Lung (tissue), 12 donors: ENCODE measurements around the gene KIF23. TPM values are rescaled to one million over a fixed set of nuclear protein-coding genes. Genes with fewer than 3 reads are reported as not detected.
A peak's percentile ranks its signal among the peaks of the same experiment; 100 is the strongest.

Source experiments
- ATAC-seq: fragments of 200-7000 bp; cut with Tn5 transposase; one replicate; pipeline ENCODE4 v1.9.1; 2020; ENCODE audit warnings: moderate number of reproducible peaks; ENCODE audit not compliant: insufficient read depth, low FRiP score
- DNase-seq, 3 donors: peaks; one replicate each; pipeline ENCODE4 v3.0.0-alpha.2; 2013 to 2017
- H3K27ac ChIP-seq, 2 donors: one replicate each; pipeline ENCODE4 v1.5.1; 2013; ENCODE audit warnings: mild to moderate bottlenecking in 2 of 2, moderate library complexity in 2 of 2, control low read depth in 1 of 2, inconsistent platforms in 1 of 2, low read depth in 1 of 2, low read length in 1 of 2
- H3K27me3 ChIP-seq, 3 donors: one replicate each; pipeline ENCODE4 v1.5.1; 2013; ENCODE audit warnings: low read length in 2 of 3; ENCODE audit not compliant: control insufficient read depth in 3 of 3, insufficient read depth in 3 of 3
- H3K36me3 ChIP-seq, 4 donors: one replicate each; pipeline ENCODE4 v1.5.1; 2013; ENCODE audit warnings: low read length in 4 of 4, mild to moderate bottlenecking in 1 of 4, moderate library complexity in 1 of 4; ENCODE audit not compliant: control insufficient read depth in 4 of 4, insufficient read depth in 4 of 4
- H3K4me1 ChIP-seq, 5 donors: one replicate each; pipeline ENCODE4 v1.5.1; 2013; ENCODE audit warnings: low read length in 5 of 5, mild to moderate bottlenecking in 2 of 5, moderate library complexity in 1 of 5; ENCODE audit not compliant: control insufficient read depth in 5 of 5, insufficient read depth in 5 of 5
- H3K4me3 ChIP-seq: one replicate; pipeline ENCODE4 v1.5.1; 2013; ENCODE audit warnings: mild to moderate bottlenecking, control low read depth, moderate library complexity
- H3K9ac ChIP-seq, 2 donors: one replicate each; pipeline ENCODE4 v1.5.1; 2013; ENCODE audit warnings: low read length in 2 of 2, control low read depth in 1 of 2; ENCODE audit not compliant: insufficient read depth in 1 of 2
- H3K9me3 ChIP-seq, 4 donors: one replicate each; pipeline ENCODE4 v1.5.1; 2013; ENCODE audit warnings: low read length in 3 of 4, mild to moderate bottlenecking in 1 of 4, moderate library complexity in 1 of 4; ENCODE audit not compliant: control insufficient read depth in 4 of 4, insufficient read depth in 3 of 4
- CTCF ChIP-seq: IDR thresholded peaks from 2 replicates; pipeline ENCODE4 v1.5.1; 2012; ENCODE audit warnings: mild to moderate bottlenecking; ENCODE audit errors: control extremely low read depth, extremely low read depth
- WGBS, 2 donors: extraction: QIAGEN DNeasy Blood & Tissue Kit; methylation state at CpG; one replicate each; pipeline ENCODE4 v1.1.7; 2013; 5-methylcytosine and 5-hydroxymethylcytosine counted together
- polyA plus RNA-seq, 2 donors: library from polyadenylated mRNA; stranded (reverse); fragments of 200-250 nt; gene quantifications; one replicate each; pipeline ENCODE4 v1.2.1, GENCODE V29; 2013
- total RNA-seq, 2 donors: library from RNA; depleted of rRNA in 1 of 2; stranded (reverse); fragments of >200 nt in 1 of 2; gene quantifications; one replicate each; pipeline ENCODE4 v1.2.1, GENCODE V29; 2014 to 2021
- donor health status: control.
- donor health status: control.
- donor health status: Bipolar disorder and iron deficiency.
- donor health status: healthy.
- donor health status: DM: yes; HTN: yes; CAD: no.

KIF23 gene
- total and polyA plus RNA-seq, 4 donors, result 1.4 to 15.4 (median 1.8) TPM

GRCh38 chr15:69468241-69469121 is 54.3 kb downstream of the KIF23 start:
- no peak for TF ChIP-seq CTCF
- Histone ChIP-seq H3K4me3 (no peak overlapping the region), H3K27me3 (no peaks in the 10 kb centered on the region), H3K27ac (peak overlapping the region in 1 of 2 donors; percentile 91), H3K9ac (peak overlapping the region in 1 of 2 donors; percentile 0), H3K4me1 (peaks cover 0 to 13% (median 2%) of the 10 kb centered on the region in 5 donors), H3K9me3 (no peaks in the 10 kb centered on the region), H3K36me3 (no peaks in the 10 kb centered on the region)
- DNase-seq, result peak; percentile 63 to 68 (median 65)
- peak; percentile 68 for ATAC-seq
- 52 to 63% methylated on average over 19 of the region's 19 CpGs for WGBS, 2 donors

DNA sequence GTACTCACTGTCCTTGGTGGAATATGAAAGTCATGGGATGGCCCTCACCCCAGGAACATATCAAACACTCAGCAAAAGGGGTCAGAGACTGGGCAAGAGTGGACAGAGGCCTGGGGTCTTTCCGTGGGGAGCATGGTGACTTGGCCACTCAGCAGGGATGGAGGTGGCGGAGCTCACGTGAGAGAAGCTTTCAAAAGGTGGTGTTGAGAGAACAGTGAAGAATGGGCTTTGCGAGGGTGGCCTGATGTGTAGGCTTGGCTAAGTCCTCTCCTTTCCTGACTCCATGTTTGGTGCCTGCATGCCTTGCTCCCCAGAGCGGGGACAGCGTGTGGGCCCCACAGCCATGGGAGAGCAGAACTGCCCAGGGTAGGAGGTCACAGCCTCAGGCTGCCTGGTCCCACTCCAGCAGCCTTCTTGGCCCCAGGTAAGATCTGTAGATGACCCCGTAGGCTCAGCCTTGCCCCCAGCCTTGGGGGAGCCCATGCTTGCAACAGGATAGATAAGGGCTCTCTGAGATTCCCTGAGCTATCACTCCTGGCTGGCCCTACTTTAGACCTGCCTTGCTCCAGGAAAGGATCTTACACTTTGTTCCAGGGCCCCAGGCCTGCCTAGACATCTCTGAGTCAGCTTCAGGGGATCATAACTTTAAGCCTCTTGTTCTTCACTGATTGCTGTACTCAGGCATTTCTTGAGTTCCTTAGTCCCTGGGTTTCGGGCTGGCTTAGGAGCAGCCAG is 55.5 kb downstream of the KIF23 start:
- DNase-seq (no peak), ATAC-seq (no peak)
- no peak for TF ChIP-seq CTCF
- no peaks in the 10 kb centered on the region for H3K27me3 ChIP-seq
- no peaks in the 10 kb centered on the region for H3K9me3 ChIP-seq
- H3K36me3 ChIP-seq, result no peaks in the 10 kb centered on the region
- H3K9ac ChIP-seq, result no peak overlapping the region
- no peak overlapping the region for H3K27ac ChIP-seq
- H3K4me1 ChIP-seq, result peaks cover 0 to 10% (median 0%) of the 10 kb centered on the region in 5 donors
- H3K4me3 ChIP-seq, result no peak overlapping the region
- 91 to 97% methylated on average over 6 to 8 of the region's 8 CpGs for WGBS, 2 donors

- TF ChIP-seq CTCF, result no peak
- no peak overlapping the region for H3K9ac ChIP-seq
- H3K27ac ChIP-seq, result no peak overlapping the region
- ATAC-seq (no peak), DNase-seq (no peak)
- H3K36me3 ChIP-seq, result no peaks in the 10 kb centered on the region
- H3K4me3 ChIP-seq, result no peak overlapping the region
- H3K9me3 ChIP-seq, result no peaks in the 10 kb centered on the region
- H3K27me3 ChIP-seq, result no peaks in the 10 kb centered on the region
- H3K4me1 ChIP-seq, result peaks cover 0 to 10% (median 0%) of the 10 kb centered on the region in 5 donors
- whole genome bisulfite sequencing, 2 donors, result 89 to 93% methylated on average over 5 of the region's 5 CpGs
Measured at GRCh38 chr15:69472046-69472445, 57.9 kb downstream of the KIF23 start.
